COLO668 (cell line): ENCODE measurements around the gene CAMK2B.
"Not testable (repeated sequence)": the region's sequence is repeated elsewhere in the genome, so short reads cannot be mapped to it uniquely, and the experiment has no call there.

ENCODE experiments used
- DNase-seq: peaks from one replicate; lab custom pipeline; 2025; ENCODE audit not compliant: unreplicated experiment; lab: John Stamatoyannopoulos, UW

The CAMK2B gene

GRCh38 chr7:44176486-44176885, 148.9 kb downstream of the CAMK2B start:
- no peak for DNase-seq

GRCh38 chr7:44175730-44176129, 149.7 kb downstream of the CAMK2B start:
- no peak for DNase-seq

GRCh38 chr7:44174694-44174948, 150.8 kb downstream of the CAMK2B start:
- not testable (repeated sequence) for DNase-seq

- no peak for DNase-seq
Observed at GRCh38 chr7:44173911-44174693, 151.3 kb downstream of the CAMK2B start.

GRCh38 chr7:44172803-44173424, 152.5 kb downstream of the CAMK2B start:
- DNase-seq = no peak

- DNase-seq = no peak
Observed at GRCh38 chr7:44172352-44172751, 153.0 kb downstream of the CAMK2B start.

- not testable (repeated sequence) for DNase-seq
Observed at GRCh38 chr7:44171901-44172300, 153.5 kb downstream of the CAMK2B start.

GRCh38 chr7:44167920-44168319, 157.5 kb downstream of the CAMK2B start:
- DNase-seq = no peak
